ENCODE data around the gene SIRT4.

Gene SIRT4

GRCh38 chr12:120301962-120302815, at the start of gene SIRT4:
SIRT4 (plus strand) TSS chr12:120302321; CDS start chr12:120303562, 1,241 bp downstream.
- peak; percentile 93 for DNase-seq

- DNase-seq: peak; percentile 74
Measured at GRCh38 chr12:120253313-120253712, 48.8 kb upstream of the SIRT4 start.

- DNase-seq: no peak
Measured at GRCh38 chr12:120254809-120255208, 47.3 kb upstream of the SIRT4 start.

GRCh38 chr12:120257041-120257821, 44.9 kb upstream of the SIRT4 start:
- DNase-seq: no peak

- DNase-seq: no peak
Measured at GRCh38 chr12:120258323-120258896, 43.7 kb upstream of the SIRT4 start.

GRCh38 chr12:120259418-120260202, 42.5 kb upstream of the SIRT4 start:
- DNase-seq: no peak

- DNase-seq: no peak
Measured at GRCh38 chr12:120260607-120261006, 41.5 kb upstream of the SIRT4 start.

GRCh38 chr12:120261951-120262851, 39.9 kb upstream of the SIRT4 start:
- DNase-seq: peak; percentile 37

- DNase-seq: no peak
Measured at GRCh38 chr12:120262852-120263747, 39.0 kb upstream of the SIRT4 start.

GRCh38 chr12:120263748-120264085, 38.4 kb upstream of the SIRT4 start:
- DNase-seq: no peak

- no peak for DNase-seq
Measured at GRCh38 chr12:120264086-120264903, 37.8 kb upstream of the SIRT4 start.

- DNase-seq: no peak
Measured at GRCh38 chr12:120264904-120265472, 37.1 kb upstream of the SIRT4 start.

GRCh38 chr12:120265473-120266179, 36.5 kb upstream of the SIRT4 start, which contains the start of gene PXN:
PXN (minus strand) TSS chr12:120265730; CDS start chr12:120265629, 101 bp downstream.
- peak; percentile 90 for DNase-seq

- DNase-seq: no peak
Measured at GRCh38 chr12:120266180-120266870, 35.8 kb upstream of the SIRT4 start.

GRCh38 chr12:120267736-120268135, 34.4 kb upstream of the SIRT4 start:
- DNase-seq: no peak

- no peak for DNase-seq
Measured at GRCh38 chr12:120276734-120277133, 25.4 kb upstream of the SIRT4 start.

- DNase-seq: no peak
Measured at GRCh38 chr12:120278137-120279069, 23.7 kb upstream of the SIRT4 start.

All from CD4-positive, alpha-beta T cell treated with Interleukin-10 for 1 hour (primary cell).